A549 (cell line): ENCODE results near the gene EIF4G3. TPM values are rescaled to one million over a fixed set of nuclear protein-coding genes. Genes with fewer than 3 reads are reported as not detected.

Experiments used
- ATAC-seq, 2 experiments: fragments of 200-7000 bp in 1 of 2; fragments of >200 bp in 1 of 2; cut with Nextera tagmentation in 1 of 2; cut with Tn5 transposase in 1 of 2; 3 replicates each; pipeline versions ENCODE4 v1.8.0 to v1.9.1; 2018 to 2020; ENCODE audit warnings: mild to moderate bottlenecking in 1 of 2, moderate library complexity in 1 of 2
- CTCF ChIA-PET: fragments of 300-600 bp; sonication (Branson Sonifier 250); formaldehyde crosslinking; extraction: SDS; loops from one replicate; lab custom pipeline; 2021; ENCODE audit warnings: antibody characterized with exemption, inconsistent platforms; lab: Yijun Ruan, JAX
- POLR2A ChIA-PET: fragments of 350-600 bp; formaldehyde crosslinking; extraction: SDS; loops from one replicate; lab custom pipeline; 2021; ENCODE audit warnings: antibody characterized with exemption, inconsistent platforms; lab: Yijun Ruan, JAX
- DNase-seq, 2 experiments: peaks; one replicate each; pipeline versions ENCODE4 v3.0.0 to v3.0.0-alpha.2; 2011 to 2016; ENCODE audit warnings: low read depth in 1 of 2, low spot score in 1 of 2
- FAIRE-seq: peaks from 2 replicates; lab custom pipeline; 2011; peaks lifted over from hg19 to GRCh38; lab: Jason Lieb, UNC
- H3K27ac ChIP-seq, 2 experiments: fragments of >200 bp; sonication (Bioruptor Twin); formaldehyde crosslinking; 3 replicates each; pipeline ENCODE4 v1.5.1; 2016 to 2017
- H3K4me1 ChIP-seq: fragments of >200 bp; sonication (Bioruptor Twin); formaldehyde crosslinking; 3 replicates; pipeline ENCODE4 v1.6.1; 2016
- H3K4me2 ChIP-seq: fragments of >200 bp; sonication (Bioruptor Twin); formaldehyde crosslinking; 3 replicates; pipeline ENCODE4 v1.6.1; 2016
- H3K4me3 ChIP-seq: fragments of >200 bp; sonication (Bioruptor Twin); formaldehyde crosslinking; 3 replicates; pipeline ENCODE4 v1.5.1; 2016
- H3K9me3 ChIP-seq: fragments of >200 bp; sonication (Bioruptor Twin); formaldehyde crosslinking; 3 replicates; pipeline ENCODE4 v1.6.1; 2016
- ATOH8 ChIP-seq: fragments of 250-450 bp; sonication (Bioruptor Pico); IDR thresholded peaks from 2 replicates; pipeline ENCODE4 v1.5.0; 2020; ENCODE audit warnings: low read depth, mild to moderate bottlenecking, moderate library complexity
- BHLHE40 ChIP-seq: IDR thresholded peaks from 2 replicates; pipeline ENCODE4 v1.6.1; 2012; ENCODE audit warnings: low read depth, low read length, inconsistent platforms
- CBX8 ChIP-seq: fragments of 200-600 bp; sonication (generic); IDR thresholded peaks from 2 replicates; pipeline ENCODE4 v1.6.1; 2016
- CHD4 ChIP-seq: fragments of 200-600 bp; sonication (generic); IDR thresholded peaks from 2 replicates; pipeline ENCODE4 v1.6.1; 2016; ENCODE audit warnings: antibody characterized with exemption, mild to moderate bottlenecking, borderline replicate concordance
- E2F6 ChIP-seq: IDR thresholded peaks from 2 replicates; pipeline ENCODE4 v1.6.1; 2012; ENCODE audit warnings: low read depth, borderline replicate concordance
- EP300 ChIP-seq, 2 experiments: fragments of >200 bp; sonication (Bioruptor Twin); formaldehyde crosslinking; IDR thresholded peaks; 2 replicates in 1 of 2; 3 replicates in 1 of 2; pipeline ENCODE4 v1.6.1; 2016 to 2017
- HES2 ChIP-seq: fragments of >200 bp; sonication (Bioruptor Twin); formaldehyde crosslinking; IDR thresholded peaks from 2 replicates; pipeline ENCODE4 v1.6.1; 2016
- HEYL ChIP-seq: fragments of 250-450 bp; sonication (Bioruptor Pico); IDR thresholded peaks from 2 replicates; pipeline ENCODE4 v1.8.0; 2021; ENCODE audit warnings: mild to moderate bottlenecking, moderate library complexity
- HMGXB4 ChIP-seq: fragments of 250-450 bp; sonication (Bioruptor Pico); IDR thresholded peaks from 2 replicates; pipeline ENCODE4 v1.5.0; 2021; ENCODE audit warnings: mild to moderate bottlenecking, moderate library complexity, borderline replicate concordance
- HOXB5 ChIP-seq: fragments of 250-450 bp; sonication (Bioruptor Pico); IDR thresholded peaks from 2 replicates; pipeline ENCODE4 v1.5.0; 2020; ENCODE audit warnings: mild to moderate bottlenecking, moderate library complexity
- JUNB ChIP-seq: fragments of >200 bp; sonication (Bioruptor Twin); formaldehyde crosslinking; IDR thresholded peaks from 2 replicates; pipeline ENCODE4 v1.6.1; 2016
- KDM1A ChIP-seq: fragments of 200-600 bp; sonication (generic); IDR thresholded peaks from 2 replicates; pipeline ENCODE4 v1.6.1; 2016; ENCODE audit warnings: low read depth, mild to moderate bottlenecking
- MYC ChIP-seq: IDR thresholded peaks from 2 replicates; pipeline ENCODE4 v1.6.1; 2012; ENCODE audit warnings: mild to moderate bottlenecking, inconsistent platforms, low read length, improper control_type of control experiment, borderline replicate concordance
- NPAS2 ChIP-seq: fragments of 250-450 bp; sonication (Bioruptor Pico); IDR thresholded peaks from 2 replicates; pipeline ENCODE4 v1.8.0; 2022; ENCODE audit warnings: mild to moderate bottlenecking, moderate library complexity, borderline replicate concordance
- NR3C1 ChIP-seq: fragments of >200 bp; sonication (Bioruptor Twin); formaldehyde crosslinking; IDR thresholded peaks from 3 replicates; pipeline ENCODE4 v1.6.1; 2017
- PBX3 ChIP-seq: IDR thresholded peaks from 2 replicates; pipeline ENCODE4 v1.6.1; 2012
- PHF8 ChIP-seq: fragments of 200-600 bp; sonication (generic); IDR thresholded peaks from 2 replicates; pipeline ENCODE4 v1.6.1; 2016; ENCODE audit warnings: low read depth, mild to moderate bottlenecking, antibody characterized with exemption, moderate library complexity, borderline replicate concordance
- POLR2A ChIP-seq: IDR thresholded peaks from 2 replicates; pipeline ENCODE4 v1.6.1; 2012; ENCODE audit warnings: mild to moderate bottlenecking, low read length
- POLR2AphosphoS2 ChIP-seq: conservative IDR thresholded peaks from 2 replicates; pipeline ENCODE4 v1.6.1; 2012; ENCODE audit warnings: low read length, improper control_type of control experiment, inconsistent platforms
- REST ChIP-seq: fragments of 200-600 bp; sonication (generic); IDR thresholded peaks from 2 replicates; pipeline ENCODE4 v1.6.1; 2016; ENCODE audit warnings: antibody characterized with exemption, mild to moderate bottlenecking, moderate library complexity
- SMC3 ChIP-seq: fragments of >200 bp; sonication (Bioruptor Twin); formaldehyde crosslinking; IDR thresholded peaks from 3 replicates; pipeline ENCODE4 v1.6.1; 2018; ENCODE audit warnings: inconsistent platforms
- ZNF302 ChIP-seq: fragments of 250-450 bp; sonication (Bioruptor Pico); IDR thresholded peaks from 2 replicates; pipeline ENCODE4 v1.9.0; 2021; ENCODE audit warnings: inconsistent platforms, mild to moderate bottlenecking, moderate library complexity
- WGBS: methylation state at CpG from one replicate; pipeline ENCODE4 v1.1.6; 2017; ENCODE audit errors: missing lambda C conversion rate; 5-methylcytosine and 5-hydroxymethylcytosine counted together
- polyA plus RNA-seq, 4 experiments: library from polyadenylated mRNA; depleted of rRNA in 3 of 4; stranded (reverse); fragments of >200 nt; fragmentation: RNase III in 1 of 4; extraction: RNeasy Plus Mini Kit Qiagen cat#74134 plus additional on column Dnase treatment in 1 of 4; gene quantifications; 2 replicates in 3 of 4; 3 replicates in 1 of 4; pipeline ENCODE4 v1.2.3, GENCODE V29; 2011 to 2017

EIF4G3 gene
- polyA plus RNA-seq, 2 of the 4 experiments (the other 2 are of a cell fraction) = 25.0 to 51.3 TPM

GRCh38 chr1:20928146-20928545 is 248.6 kb downstream of the EIF4G3 start:
- H3K9me3 ChIP-seq = no peaks in the 10 kb centered on the region
- ATAC-seq (no peak), FAIRE-seq (no peak), DNase-seq (no peak)
- H3K4me3 ChIP-seq = no peak overlapping the region
- ChIA-PET CTCF (no interaction called here), POLR2A (no interaction called here)
- H3K4me1 ChIP-seq = no peaks in the 10 kb centered on the region
- TF ChIP-seq NR3C1 = no peak
- TF ChIP-seq PHF8 = no peak
- TF ChIP-seq POLR2A = no peak
- no peak for TF ChIP-seq KDM1A
- TF ChIP-seq NPAS2 (CRISPR knock-in tag) = no peak
- TF ChIP-seq ZNF302 (CRISPR knock-in tag) = no peak
- no peak for TF ChIP-seq CBX8
- TF ChIP-seq SMC3 = no peak
- TF ChIP-seq ATOH8 (CRISPR knock-in tag) = no peak
- TF ChIP-seq POLR2AphosphoS2 = no peak
- TF ChIP-seq HOXB5 (CRISPR knock-in tag) = no peak
- TF ChIP-seq BHLHE40 = no peak
- TF ChIP-seq REST = no peak
- TF ChIP-seq MYC = no peak
- no peak for TF ChIP-seq JUNB
- TF ChIP-seq CHD4 = no peak
- H3K4me2 ChIP-seq = no peak overlapping the region
- H3K27ac ChIP-seq = no peak overlapping the region
- 75% methylated on average over 4 of the region's 4 CpGs for WGBS

- 95% methylated on average over 3 of the region's 3 CpGs for WGBS
- no peak for DNase-seq
- Histone ChIP-seq H3K27ac (no peak overlapping the region), H3K4me3 (no peak overlapping the region), H3K9me3 (no peaks in the 10 kb centered on the region), H3K4me1 (no peaks in the 10 kb centered on the region), H3K4me2 (no peak overlapping the region)
- CTCF ChIA-PET = no interaction called here
- POLR2A ChIA-PET = no interaction called here
- no peak for ATAC-seq
- no peak for TF ChIP-seq HES2
- no peak for TF ChIP-seq E2F6
- no peak for TF ChIP-seq CBX8
- no peak for TF ChIP-seq NR3C1
- no peak for TF ChIP-seq HMGXB4 (CRISPR knock-in tag)
- TF ChIP-seq EP300 (IDR thresholded peaks at IDR 0.05) = no peak
- TF ChIP-seq ZNF302 (CRISPR knock-in tag) = no peak
- no peak for TF ChIP-seq HEYL
- no peak for TF ChIP-seq PBX3
- FAIRE-seq = no peak
Measured at GRCh38 chr1:20921285-20921684, 255.4 kb downstream of the EIF4G3 start.
